ENCODE results near the gene FREM2.

DNA sequence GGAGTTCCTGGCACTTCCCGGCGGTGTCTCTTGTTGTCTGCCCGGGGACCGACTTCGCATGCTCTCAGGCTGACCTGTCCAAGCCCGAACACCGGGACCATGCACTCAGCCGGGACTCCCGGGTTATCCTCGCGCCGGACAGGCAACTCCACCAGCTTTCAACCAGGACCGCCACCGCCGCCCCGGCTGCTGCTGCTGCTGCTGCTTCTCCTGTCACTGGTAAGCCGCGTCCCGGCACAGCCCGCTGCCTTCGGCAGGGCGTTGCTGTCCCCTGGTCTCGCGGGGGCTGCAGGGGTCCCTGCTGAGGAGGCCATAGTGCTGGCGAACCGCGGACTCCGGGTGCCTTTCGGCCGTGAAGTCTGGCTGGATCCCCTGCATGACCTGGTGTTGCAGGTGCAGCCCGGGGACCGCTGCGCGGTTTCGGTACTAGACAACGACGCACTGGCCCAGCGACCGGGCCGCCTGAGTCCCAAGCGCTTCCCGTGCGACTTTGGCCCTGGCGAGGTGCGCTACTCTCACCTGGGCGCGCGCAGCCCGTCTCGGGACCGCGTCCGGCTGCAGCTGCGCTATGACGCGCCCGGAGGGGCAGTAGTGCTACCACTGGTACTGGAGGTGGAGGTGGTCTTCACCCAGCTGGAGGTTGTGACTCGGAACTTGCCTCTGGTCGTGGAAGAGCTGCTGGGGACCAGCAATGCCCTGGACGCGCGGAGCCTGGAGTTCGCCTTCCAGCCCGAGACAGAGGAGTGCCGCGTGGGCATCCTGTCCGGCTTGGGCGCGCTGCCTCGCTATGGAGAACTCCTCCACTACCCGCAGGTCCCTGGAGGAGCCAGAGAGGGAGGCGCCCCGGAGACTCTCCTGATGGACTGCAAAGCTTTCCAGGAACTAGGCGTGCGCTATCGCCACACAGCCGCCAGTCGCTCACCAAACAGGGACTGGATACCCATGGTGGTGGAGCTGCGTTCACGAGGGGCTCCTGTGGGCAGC is 661 bp downstream of the FREM2 start:
- TF ChIP-seq, protein P1, sequence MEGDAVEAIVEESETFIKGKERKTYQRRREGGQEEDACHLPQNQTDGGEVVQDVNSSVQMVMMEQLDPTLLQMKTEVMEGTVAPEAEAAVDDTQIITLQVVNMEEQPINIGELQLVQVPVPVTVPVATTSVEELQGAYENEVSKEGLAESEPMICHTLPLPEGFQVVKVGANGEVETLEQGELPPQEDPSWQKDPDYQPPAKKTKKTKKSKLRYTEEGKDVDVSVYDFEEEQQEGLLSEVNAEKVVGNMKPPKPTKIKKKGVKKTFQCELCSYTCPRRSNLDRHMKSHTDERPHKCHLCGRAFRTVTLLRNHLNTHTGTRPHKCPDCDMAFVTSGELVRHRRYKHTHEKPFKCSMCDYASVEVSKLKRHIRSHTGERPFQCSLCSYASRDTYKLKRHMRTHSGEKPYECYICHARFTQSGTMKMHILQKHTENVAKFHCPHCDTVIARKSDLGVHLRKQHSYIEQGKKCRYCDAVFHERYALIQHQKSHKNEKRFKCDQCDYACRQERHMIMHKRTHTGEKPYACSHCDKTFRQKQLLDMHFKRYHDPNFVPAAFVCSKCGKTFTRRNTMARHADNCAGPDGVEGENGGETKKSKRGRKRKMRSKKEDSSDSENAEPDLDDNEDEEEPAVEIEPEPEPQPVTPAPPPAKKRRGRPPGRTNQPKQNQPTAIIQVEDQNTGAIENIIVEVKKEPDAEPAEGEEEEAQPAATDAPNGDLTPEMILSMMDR (conservative IDR thresholded peaks at IDR 0.05; ENCODE audit: low read depth, low read length), result no peak
- no peak for TF ChIP-seq BHLHE40 (IDR thresholded peaks at IDR 0.05; ENCODE audit: low read depth, low read length)
- no peak for TF ChIP-seq POLR2A (IDR thresholded peaks at IDR 0.05; ENCODE audit: low read depth, low read length)
- no peak for TF ChIP-seq MAFK (IDR thresholded peaks at IDR 0.05; ENCODE audit: low read depth, low read length)
- no peak for TF ChIP-seq RFX5 (IDR thresholded peaks at IDR 0.05; ENCODE audit: low read depth, low read length)
- TF ChIP-seq CEBPB (IDR thresholded peaks at IDR 0.05; ENCODE audit: low read depth, low read length), result no peak
- TF ChIP-seq MXI1 (IDR thresholded peaks at IDR 0.05; ENCODE audit: borderline replicate concordance, low read depth, low read length), result no peak
- no peak for TF ChIP-seq USF2 (IDR thresholded peaks at IDR 0.05; ENCODE audit: low read depth, low read length)
- TF ChIP-seq RAD21 (IDR thresholded peaks at IDR 0.05; ENCODE audit: low read length), result no peak
- TF ChIP-seq RCOR1 (IDR thresholded peaks at IDR 0.05; ENCODE audit: insufficient replicate concordance, low read length), result no peak
- TF ChIP-seq SMC3 (IDR thresholded peaks at IDR 0.05; ENCODE audit: low read depth, low read length), result no peak
- TF ChIP-seq NFE2L2 (IDR thresholded peaks at IDR 0.05; ENCODE audit: low read depth, low read length), result no peak
- no peak for TF ChIP-seq MAZ (IDR thresholded peaks at IDR 0.05; ENCODE audit: borderline replicate concordance, low read depth, low read length)
- TF ChIP-seq CHD1 (IDR thresholded peaks at IDR 0.05; ENCODE audit: low read depth, low read length), result no peak

All from IMR-90 (cell line).